Lung microvascular endothelial cell (primary cell): ENCODE results near the gene METTL15. TPM values are rescaled to one million over a fixed set of nuclear protein-coding genes. Genes with fewer than 3 reads are reported as not detected.
"Not testable (repeated sequence)": the region's sequence is repeated elsewhere in the genome, so short reads cannot be mapped to it uniquely, and the experiment has no call there.

Experiments
- DNase-seq, 2 donors: peaks; one replicate each; pipeline versions ENCODE4 v3.0.0 to v3.0.0-alpha.2; 2010; ENCODE audit warnings: low read depth in 2 of 2
- total RNA-seq: library from RNA; depleted of rRNA; stranded (reverse); fragments of >200 nt; gene quantifications from 2 replicates; pipeline ENCODE4 v1.2.1, GENCODE V29; 2014

Gene METTL15, protein sequence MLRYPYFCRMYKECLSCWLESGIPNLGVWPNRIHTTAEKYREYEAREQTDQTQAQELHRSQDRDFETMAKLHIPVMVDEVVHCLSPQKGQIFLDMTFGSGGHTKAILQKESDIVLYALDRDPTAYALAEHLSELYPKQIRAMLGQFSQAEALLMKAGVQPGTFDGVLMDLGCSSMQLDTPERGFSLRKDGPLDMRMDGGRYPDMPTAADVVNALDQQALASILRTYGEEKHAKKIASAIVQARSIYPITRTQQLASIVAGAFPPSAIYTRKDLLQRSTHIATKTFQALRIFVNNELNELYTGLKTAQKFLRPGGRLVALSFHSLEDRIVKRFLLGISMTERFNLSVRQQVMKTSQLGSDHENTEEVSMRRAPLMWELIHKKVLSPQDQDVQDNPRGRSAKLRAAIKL
- 6.9 and 7.6 TPM in 2 replicates for total RNA-seq

DNA sequence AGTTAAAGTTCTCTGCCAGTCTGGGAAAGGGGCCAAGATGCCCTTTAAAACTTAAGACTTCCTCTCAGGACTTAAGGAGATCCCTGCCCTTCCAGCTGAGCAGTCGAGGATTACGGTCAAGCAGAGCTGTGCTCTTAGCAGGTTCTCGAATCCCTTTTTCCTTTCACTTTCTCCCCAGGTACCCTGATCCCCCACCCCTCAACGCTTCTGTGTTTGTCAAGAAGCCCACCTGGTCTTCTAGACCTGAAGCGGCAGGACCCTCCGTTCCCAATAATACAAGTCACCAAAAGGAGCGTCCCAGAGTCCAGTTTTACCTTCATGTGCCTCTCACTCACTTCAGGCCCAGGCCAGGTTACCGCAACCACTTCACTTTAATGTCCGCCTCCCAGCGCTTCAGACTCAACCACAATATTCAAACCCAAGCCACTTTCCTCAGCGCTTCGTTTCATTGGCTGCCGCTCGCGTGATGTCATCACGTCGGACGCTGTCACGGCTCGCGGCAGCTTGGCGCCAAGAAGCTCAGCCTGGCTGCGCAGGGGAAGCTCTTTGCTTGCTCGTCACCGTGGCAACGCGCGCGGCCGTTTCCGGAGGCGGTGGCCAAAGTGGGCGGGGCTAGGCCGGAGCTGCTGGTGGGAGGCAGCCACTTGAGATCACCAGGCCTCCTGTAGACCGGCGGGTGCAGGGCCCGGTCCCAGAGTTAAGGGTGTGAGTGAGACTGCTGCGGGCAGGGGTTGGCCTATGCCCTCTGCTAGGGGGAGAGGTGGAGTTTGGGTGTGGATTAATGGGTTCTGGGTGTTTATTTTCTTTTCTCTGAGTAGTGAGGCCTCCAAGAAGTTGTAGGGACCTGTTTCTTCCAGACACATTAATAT is at the start of gene METTL15, which contains the start of gene KIF18A:
METTL15 (plus strand) TSS at position 639 of the 869 bp plus-strand sequence. CDS start 4,947 bp downstream, outside the sequence.
KIF18A (minus strand) TSS at position 407 of the 869 bp plus-strand sequence. CDS start 10,209 bp downstream, outside the sequence.
- peak; percentile 100 for DNase-seq

DNA sequence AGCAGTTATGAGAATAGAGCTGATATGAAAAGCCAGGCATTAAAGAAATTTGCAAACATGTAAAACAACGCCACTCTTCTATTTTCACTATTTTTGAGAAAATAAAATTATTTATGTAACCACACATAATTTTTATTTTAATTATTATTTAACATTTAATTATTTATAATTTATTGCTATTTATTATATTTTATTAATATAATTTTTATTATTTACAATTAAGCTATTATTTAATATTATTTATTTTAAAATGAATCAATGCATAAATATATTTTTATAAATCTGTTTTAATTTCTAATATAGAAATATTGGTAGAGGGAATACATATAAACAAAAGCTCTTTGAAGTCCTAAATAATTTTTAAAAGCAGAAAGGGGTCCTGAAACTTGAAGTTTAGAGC is 36.9 kb upstream of the METTL15 start:
- no peak for DNase-seq

DNA sequence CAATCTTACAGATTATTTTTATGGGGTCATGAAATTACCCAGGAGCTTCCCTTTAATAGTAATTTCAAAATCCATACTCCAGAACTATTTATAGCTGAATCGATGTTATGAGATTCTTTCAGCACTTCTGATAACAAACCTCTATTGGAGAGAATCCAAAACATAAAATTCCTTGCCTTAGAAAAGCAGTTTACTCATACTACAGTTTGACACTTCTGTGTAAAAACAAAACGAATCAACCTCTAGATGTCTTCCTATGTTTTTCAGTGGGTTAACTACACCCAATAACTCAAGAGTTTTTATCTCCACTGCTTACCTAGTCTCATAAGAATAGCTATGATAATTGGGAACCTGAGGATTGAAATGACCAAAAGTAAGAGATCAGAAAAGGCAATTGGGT is 35.9 kb upstream of the METTL15 start:
- peak in 1 of 2 donors; percentile 31 for DNase-seq

DNA sequence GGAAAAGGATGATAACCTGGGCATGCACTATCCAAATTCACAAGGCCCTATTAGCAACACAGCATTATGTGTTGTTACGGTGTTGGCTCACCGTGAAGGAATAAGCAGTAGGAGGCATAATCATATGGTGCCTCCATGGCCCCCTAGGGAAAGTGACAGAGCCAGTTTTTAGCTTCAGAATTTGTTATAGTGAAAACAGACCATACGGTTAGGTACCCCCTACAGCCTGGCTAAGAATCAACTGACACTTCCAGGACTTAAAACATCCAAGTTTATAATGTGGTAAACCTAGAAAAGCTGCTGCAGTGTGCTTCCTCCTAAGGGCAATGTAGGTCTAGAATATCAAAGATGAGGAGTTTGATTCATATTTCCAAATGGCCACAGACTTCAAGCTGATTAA is 30.7 kb upstream of the METTL15 start:
- no peak for DNase-seq

DNA sequence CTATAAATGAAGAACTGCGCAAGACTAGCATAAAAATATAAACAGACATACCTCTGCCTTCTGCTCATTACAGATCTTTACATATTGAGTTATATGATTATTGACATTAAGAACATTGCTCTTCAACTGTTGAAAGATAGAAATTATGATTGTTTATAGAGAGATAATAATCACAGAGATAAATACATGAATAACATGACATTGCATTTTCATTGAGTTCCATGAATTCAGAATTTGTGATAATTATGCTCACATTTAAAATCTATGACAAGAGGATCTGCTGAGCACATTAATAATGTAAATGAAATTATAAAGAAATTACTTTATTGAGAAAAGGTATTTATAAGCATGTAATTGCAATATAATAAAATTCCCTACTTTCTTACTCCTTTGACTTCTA is 25.1 kb upstream of the METTL15 start:
- DNase-seq: no peak

- DNase-seq: peak in 1 of 2 donors; percentile 33
Observed at GRCh38 chr11:28086569-28086968, 21.6 kb upstream of the METTL15 start.

DNA sequence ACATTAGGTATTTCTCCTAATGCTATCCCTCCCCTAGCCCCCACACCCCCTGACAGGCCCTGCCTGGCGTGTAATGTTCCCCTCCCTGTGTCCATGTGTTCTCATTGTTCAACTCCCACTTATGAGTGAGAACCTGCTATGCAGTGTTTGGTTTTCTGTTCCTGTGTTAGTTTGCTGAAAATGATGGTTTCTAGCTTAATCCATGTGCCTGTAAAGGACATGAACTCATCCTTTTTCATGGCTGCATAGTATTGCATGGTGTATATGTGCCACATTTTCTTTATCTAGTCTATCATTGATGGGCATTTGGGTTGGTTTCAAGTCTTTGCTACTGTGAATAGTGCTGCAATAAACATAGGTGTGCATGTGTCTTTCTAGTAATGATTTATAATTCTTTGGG is 21.0 kb upstream of the METTL15 start:
- DNase-seq: not testable (repeated sequence)

DNA sequence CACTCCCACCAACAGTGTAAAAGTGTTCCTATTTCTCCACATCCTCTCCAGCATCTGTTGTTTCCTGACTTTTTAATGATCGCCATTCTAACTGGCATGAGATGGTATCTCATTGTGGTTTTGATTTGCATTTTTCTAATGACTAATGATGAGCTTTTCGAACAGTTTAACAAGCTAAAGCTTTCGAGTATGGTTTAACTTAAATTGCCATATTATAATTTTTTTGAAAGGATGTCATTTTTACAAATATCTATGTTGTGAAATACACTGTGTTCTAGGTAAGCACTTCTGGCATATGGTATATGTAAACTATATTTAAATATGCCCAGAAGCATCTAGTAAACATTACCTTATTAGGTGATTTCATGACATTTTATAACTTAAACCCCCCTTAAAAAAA is 20.5 kb upstream of the METTL15 start:
- DNase-seq: not testable (repeated sequence)

DNA sequence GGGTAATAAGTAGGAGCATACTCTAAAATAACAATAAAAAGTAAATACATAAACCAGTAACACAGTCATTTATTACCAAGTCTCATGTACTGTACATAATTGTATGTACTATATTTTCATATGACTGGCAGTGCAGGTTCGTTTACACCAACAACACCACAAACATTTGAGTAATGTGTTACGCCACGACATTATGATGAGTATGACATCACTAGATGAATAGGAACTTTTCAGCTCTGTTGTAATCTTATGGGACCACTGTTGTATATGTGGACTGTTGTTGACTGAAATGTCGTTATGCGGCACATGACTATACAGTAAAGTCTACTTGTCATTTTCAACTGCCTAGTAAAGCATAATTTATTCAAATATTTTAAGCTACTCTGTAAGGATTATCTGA is 18.8 kb upstream of the METTL15 start:
- DNase-seq: peak in 1 of 2 donors; percentile 5

DNA sequence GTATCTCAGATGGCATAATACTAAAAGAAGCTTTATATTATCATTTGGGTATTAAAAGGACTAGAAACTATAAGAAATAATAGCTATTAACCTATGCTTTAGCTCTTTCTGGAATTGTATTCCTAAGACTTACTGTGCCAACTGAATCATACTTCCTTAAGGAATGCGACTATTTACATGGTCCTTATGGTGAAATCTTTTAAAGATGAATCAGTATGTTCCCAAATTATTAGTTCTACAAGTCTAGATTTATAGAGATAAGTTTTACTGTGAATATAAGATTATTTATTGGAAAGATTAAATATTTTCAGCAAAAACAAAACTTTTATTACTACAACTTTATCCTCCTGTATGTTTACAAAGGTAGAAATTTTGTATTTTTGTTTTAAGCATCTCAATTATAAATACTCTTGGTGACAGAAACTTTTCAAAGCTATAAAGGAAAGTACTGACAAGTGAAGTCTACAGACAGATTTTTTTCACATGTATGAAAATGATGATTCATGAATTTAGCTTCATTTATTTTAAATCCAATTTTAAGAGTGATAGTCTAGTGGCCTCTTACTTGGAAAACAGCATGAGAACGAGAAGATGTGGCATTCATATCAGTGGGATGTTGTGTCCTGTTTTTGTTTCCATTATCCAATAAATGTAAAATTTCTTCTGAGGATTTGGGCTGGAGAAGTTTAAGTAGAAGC is 18.0 kb upstream of the METTL15 start:
- peak in 1 of 2 donors; percentile 56 for DNase-seq

DNA sequence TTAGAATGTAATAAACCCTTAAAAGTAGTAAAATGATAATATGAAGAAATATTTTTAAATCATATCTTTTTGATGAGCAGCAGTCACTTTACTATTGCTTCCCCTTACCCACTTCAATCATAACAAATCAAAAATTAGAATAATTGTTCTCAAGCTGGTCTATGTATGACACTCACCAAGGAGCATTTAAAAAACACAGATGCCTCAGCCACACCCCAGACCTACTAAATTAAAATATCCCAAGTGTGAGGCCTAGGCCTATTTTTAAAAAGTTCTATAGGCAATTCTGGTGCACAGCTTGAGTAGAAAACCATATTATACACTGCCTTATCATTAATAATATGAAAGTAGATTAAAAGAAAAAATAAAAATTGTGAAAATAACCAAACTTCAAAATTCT is 15.4 kb upstream of the METTL15 start:
- no peak for DNase-seq

DNA sequence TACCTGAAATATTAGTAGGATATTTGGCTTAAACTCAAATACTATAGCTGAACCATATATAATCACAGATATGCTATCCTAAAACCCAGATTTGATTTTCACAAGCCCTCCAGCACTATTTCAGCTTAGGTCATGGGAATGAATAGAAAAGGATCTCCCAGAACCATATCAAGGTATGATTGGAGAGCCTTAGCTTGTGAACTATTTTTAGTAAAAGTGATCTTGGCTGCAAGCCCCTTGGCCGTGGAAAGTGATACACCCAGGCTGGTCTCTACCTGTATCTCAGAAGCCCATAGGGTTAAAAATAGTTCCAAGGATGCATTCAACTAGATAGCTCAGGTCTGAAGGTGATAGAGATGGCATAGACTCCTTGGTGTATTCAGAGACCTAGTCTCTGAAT is 9.9 kb upstream of the METTL15 start:
- DNase-seq: no peak

DNA sequence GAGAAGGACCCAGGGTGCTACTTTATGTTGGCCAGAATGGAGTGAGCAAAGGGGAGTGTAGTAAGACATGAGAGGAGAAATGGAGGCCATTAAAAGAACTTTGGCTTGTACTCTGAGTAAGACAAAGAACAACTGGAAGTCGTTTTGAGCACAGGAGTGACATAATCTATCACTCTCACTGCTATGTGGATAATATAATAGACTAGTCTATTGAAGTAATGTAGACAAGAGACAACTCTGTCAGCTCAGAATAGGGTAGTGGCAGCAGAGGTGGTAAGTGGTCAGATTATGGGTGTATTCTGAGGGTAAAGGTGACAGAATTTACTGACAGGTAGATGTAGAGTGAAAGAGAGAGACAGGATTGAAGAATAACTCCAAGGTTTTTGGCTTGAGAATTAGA is 8.5 kb upstream of the METTL15 start:
- DNase-seq: no peak

DNA sequence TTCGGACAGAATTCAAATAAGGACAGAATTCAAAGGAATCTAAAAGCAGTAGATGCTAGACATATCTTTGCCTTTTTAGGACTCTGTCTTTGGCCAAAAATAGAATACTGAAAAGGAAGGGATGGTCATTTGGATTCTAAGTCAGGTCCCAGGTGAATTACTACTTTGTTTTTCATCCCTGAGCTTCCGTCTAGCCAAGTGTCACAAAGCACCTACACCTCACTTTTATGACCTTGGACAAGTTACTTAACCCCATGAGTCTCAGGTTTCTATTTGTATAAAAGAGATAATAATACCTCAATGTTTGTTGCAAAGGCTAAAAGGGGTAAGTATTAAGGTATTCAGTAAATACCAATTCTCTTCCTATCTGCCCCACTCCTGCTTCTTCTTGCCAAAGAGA is 7.5 kb upstream of the METTL15 start:
- no peak for DNase-seq

DNA sequence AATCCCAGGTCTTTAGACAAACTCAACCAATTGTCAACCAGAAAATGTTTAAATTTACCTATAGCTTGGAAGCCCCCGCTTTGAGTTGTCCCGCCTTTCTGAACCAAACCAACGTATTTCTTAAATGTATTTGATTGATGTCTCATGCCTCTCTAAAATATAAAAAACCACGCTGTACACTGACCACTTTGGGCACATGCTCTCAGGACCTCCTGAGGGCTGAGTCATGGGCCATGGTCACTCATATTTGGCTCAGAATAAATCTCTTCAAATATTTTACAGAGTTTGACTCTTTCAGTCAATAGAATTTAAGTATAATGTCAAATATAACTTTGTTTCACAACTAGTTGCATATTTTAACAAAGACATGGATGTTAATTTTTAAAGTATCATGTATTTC is 5.9 kb upstream of the METTL15 start:
- not testable (repeated sequence) for DNase-seq

DNA sequence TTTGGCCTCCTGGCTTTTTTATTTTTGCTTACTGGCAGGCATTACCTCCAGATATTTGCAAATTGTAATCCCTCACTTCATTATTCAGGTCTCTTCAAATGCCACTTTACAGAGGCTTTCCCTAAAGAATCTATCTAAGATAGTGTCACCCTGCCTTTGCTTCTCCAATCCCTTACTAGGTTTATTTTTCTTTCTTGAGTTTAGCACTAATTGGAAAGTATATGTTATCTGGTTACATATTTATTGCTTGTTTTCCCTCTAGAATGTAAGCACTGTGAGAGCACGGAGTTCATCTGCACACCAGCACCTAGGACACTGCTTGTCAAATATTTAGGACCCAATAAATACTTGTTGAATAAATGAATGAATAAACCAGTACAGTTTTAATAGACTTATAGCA is 3.8 kb upstream of the METTL15 start:
- no peak for DNase-seq

GRCh38 chr11:28104984-28105383 is 3.2 kb upstream of the METTL15 start:
- DNase-seq: peak in 1 of 2 donors; percentile 44

- peak in 1 of 2 donors; percentile 14 for DNase-seq
Observed at GRCh38 chr11:28105869-28106268, 2.3 kb upstream of the METTL15 start.

DNA sequence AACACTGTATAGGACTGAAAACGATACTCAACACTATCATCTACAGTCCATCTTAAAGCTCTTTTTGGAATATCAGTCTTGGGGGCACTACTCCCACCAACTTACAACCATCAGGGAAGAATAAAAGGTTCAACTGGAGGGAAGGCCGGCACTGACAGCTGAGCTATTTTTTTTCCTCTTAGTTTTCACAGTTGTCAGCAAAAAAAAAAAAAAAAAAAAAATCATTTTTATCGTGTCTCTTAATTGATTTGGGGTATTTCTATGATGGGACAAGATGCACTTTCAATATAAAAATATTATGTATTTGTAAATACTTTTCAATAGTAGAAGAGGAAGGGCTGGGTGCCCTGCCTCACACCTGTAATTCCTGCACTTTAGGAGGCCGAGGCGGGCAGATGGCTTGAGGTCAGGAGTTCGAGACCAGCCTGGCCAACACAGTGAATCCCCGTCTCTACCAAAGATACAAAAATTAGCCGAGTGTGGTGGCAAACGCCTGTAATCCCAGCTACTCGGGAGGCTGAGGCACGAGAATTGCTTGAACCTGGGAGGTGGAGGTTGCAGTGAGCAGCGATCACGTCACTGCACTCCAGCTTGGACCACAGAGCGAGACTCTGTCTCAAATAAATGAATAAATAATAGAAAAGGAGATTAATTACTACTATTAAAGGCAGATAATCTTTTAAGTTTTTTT is 1.7 kb upstream of the METTL15 start:
- DNase-seq: no peak

DNA sequence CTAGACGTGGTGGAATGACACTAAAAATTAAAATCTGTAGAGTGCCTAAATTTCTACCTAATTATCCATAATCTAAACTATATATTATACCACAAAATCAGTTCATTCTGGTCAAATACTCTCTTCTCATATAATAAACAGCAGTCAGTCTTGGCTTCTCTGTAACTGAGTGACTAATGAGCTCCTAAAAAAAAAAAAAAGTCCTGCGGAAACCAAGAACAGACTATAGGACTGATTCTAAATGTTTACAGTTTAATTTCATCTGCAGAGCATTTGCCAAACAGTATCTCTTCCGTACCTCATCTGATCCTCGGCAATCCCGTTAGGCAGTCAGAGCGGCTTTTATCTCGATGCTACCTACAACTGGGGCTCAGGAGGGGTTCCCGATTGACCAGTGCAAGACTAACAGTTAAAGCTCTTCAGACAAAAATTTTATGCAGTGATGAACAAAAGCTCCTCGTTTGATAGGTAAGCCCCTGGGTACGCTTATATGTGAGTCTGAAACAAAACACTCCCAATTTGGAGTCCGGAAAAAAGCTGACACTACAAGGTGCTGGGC is 918 bp upstream of the METTL15 start:
- peak; percentile 37 to 58 for DNase-seq

DNA sequence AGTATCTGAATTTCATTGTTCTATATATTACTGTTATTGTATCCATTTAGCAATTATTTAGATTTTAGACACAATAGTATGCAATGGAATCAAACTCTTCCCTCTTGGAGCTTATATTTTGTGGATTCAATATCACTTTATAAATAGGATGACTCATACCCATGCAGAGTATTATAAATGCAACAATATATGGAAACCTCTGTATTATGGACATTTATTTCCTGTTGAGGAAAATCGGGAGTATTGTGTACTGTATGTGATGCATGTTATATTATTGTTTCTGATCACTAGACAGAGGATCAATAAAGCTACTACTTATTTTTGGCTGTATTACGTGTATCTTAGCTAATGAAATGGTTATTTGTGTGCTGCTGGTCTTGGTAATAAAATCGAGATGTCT is 770 bp downstream of the METTL15 start:
- DNase-seq: peak in 1 of 2 donors; percentile 42
